ENCODE measurements around the gene HARBI1.
"Not testable (repeated sequence)": the region's sequence is repeated elsewhere in the genome, so short reads cannot be mapped to it uniquely, and the experiment has no call there.

The HARBI1 gene

GRCh38 chr11:46594785-46595184, 22.2 kb downstream of the HARBI1 start:
- Mint-ChIP-seq H3K4me1 (ENCODE audit: low read depth) (peaks cover 40% of the 10 kb centered on the region), H3K9me3 (no peaks in the 10 kb centered on the region), H3K4me3 (no peak overlapping the region), H3K27me3 (no peaks in the 10 kb centered on the region), H3K27ac (no peak overlapping the region), H3K36me3 (ENCODE audit: low read depth) (peaks cover 22% of the 10 kb centered on the region)
- no peak for DNase-seq

GRCh38 chr11:46594374-46594700, 22.7 kb downstream of the HARBI1 start:
- DNase-seq = no peak
- peaks cover 42% of the 10 kb centered on the region for H3K4me1 Mint-ChIP-seq (ENCODE audit: low read depth)

GRCh38 chr11:46593550-46594373, 23.3 kb downstream of the HARBI1 start, which contains the start of gene AMBRA1:
TSS of gene AMBRA1 (minus strand) at chr11:46594023. CDS start at chr11:46548380, 45,643 bp downstream.
- peak; percentile 90 for DNase-seq
- Mint-ChIP-seq H3K9me3 (no peaks in the 10 kb centered on the region), H3K36me3 (ENCODE audit: low read depth) (peaks cover 28% of the 10 kb centered on the region), H3K4me1 (ENCODE audit: low read depth) (peaks cover 48% of the 10 kb centered on the region), H3K4me3 (peak within 1 kb of the TSS; percentile 99), H3K27ac (peak within 1 kb of the TSS; percentile 95), H3K27me3 (no peaks in the 10 kb centered on the region)

More at GRCh38 chr11:46594374-46594700, 22.7 kb downstream of the HARBI1 start:
- peak overlapping the region; percentile 99 for H3K4me3 Mint-ChIP-seq
- no peaks in the 10 kb centered on the region for H3K9me3 Mint-ChIP-seq
- H3K27ac Mint-ChIP-seq = peak overlapping the region; percentile 95
- no peaks in the 10 kb centered on the region for H3K27me3 Mint-ChIP-seq
- H3K36me3 Mint-ChIP-seq (ENCODE audit: low read depth) = peaks cover 23% of the 10 kb centered on the region

- H3K27ac Mint-ChIP-seq = peak overlapping the region; percentile 56
These were observed 26.1 kb downstream of the HARBI1 start for GRCh38 chr11:46590740-46591605.

GRCh38 chr11:46588915-46589314, 28.1 kb downstream of the HARBI1 start:
- peaks cover 47% of the 10 kb centered on the region for H3K36me3 Mint-ChIP-seq (ENCODE audit: low read depth)
- no peaks in the 10 kb centered on the region for H3K27me3 Mint-ChIP-seq
- peak overlapping the region; percentile 1 for H3K27ac Mint-ChIP-seq
- H3K4me1 Mint-ChIP-seq (ENCODE audit: low read depth) = peaks cover 43% of the 10 kb centered on the region
- H3K9me3 Mint-ChIP-seq = no peaks in the 10 kb centered on the region
- no peak overlapping the region for H3K4me3 Mint-ChIP-seq
- no peak for DNase-seq

More at GRCh38 chr11:46590740-46591605, 26.1 kb downstream of the HARBI1 start:
- Mint-ChIP-seq H3K4me3 (peak overlapping the region; percentile 37), H3K27me3 (no peaks in the 10 kb centered on the region), H3K4me1 (ENCODE audit: low read depth) (peaks cover 50% of the 10 kb centered on the region), H3K36me3 (ENCODE audit: low read depth) (peaks cover 41% of the 10 kb centered on the region), H3K9me3 (no peaks in the 10 kb centered on the region)
- DNase-seq = no peak

GRCh38 chr11:46588131-46588530, 28.9 kb downstream of the HARBI1 start:
- Mint-ChIP-seq H3K36me3 (ENCODE audit: low read depth) (peaks cover 39% of the 10 kb centered on the region), H3K4me1 (ENCODE audit: low read depth) (peaks cover 41% of the 10 kb centered on the region), H3K4me3 (no peak overlapping the region), H3K27ac (no peak overlapping the region), H3K27me3 (no peaks in the 10 kb centered on the region), H3K9me3 (no peaks in the 10 kb centered on the region)
- DNase-seq = no peak

- H3K27ac Mint-ChIP-seq, H3K4me3 Mint-ChIP-seq, H3K27me3 Mint-ChIP-seq, DNase-seq, H3K9me3 Mint-ChIP-seq: not testable (repeated sequence)
- Mint-ChIP-seq H3K36me3 (ENCODE audit: low read depth) (peaks cover 30% of the 10 kb centered on the region), H3K4me1 (ENCODE audit: low read depth) (peaks cover 29% of the 10 kb centered on the region)
These were observed 33.5 kb downstream of the HARBI1 start for GRCh38 chr11:46583513-46583912.

- Mint-ChIP-seq H3K36me3 (ENCODE audit: low read depth) (peaks cover 34% of the 10 kb centered on the region), H3K9me3 (no peaks in the 10 kb centered on the region), H3K4me3 (no peak overlapping the region), H3K4me1 (ENCODE audit: low read depth) (peaks cover 24% of the 10 kb centered on the region), H3K27ac (no peak overlapping the region), H3K27me3 (no peaks in the 10 kb centered on the region)
- no peak for DNase-seq
These were observed 34.4 kb downstream of the HARBI1 start for GRCh38 chr11:46582588-46582987.

GRCh38 chr11:46577058-46577457, 40.0 kb downstream of the HARBI1 start:
- Mint-ChIP-seq H3K27ac (no peak overlapping the region), H3K9me3 (no peaks in the 10 kb centered on the region), H3K27me3 (no peaks in the 10 kb centered on the region), H3K4me3 (no peak overlapping the region), H3K4me1 (ENCODE audit: low read depth) (peaks cover 40% of the 10 kb centered on the region), H3K36me3 (ENCODE audit: low read depth) (peaks cover 44% of the 10 kb centered on the region)
- no peak for DNase-seq

GRCh38 chr11:46574656-46575055, 42.4 kb downstream of the HARBI1 start:
- no peak for DNase-seq
- peaks cover 40% of the 10 kb centered on the region for H3K36me3 Mint-ChIP-seq (ENCODE audit: low read depth)
- H3K4me3 Mint-ChIP-seq = no peak overlapping the region
- peak overlapping the region; percentile 67 for H3K27ac Mint-ChIP-seq
- H3K9me3 Mint-ChIP-seq = no peaks in the 10 kb centered on the region
- H3K4me1 Mint-ChIP-seq (ENCODE audit: low read depth) = peaks cover 42% of the 10 kb centered on the region
- H3K27me3 Mint-ChIP-seq = no peaks in the 10 kb centered on the region

- DNase-seq = no peak
- Mint-ChIP-seq H3K36me3 (ENCODE audit: low read depth) (peaks cover 16% of the 10 kb centered on the region), H3K27me3 (no peaks in the 10 kb centered on the region), H3K4me3 (no peak overlapping the region), H3K9me3 (no peaks in the 10 kb centered on the region), H3K4me1 (ENCODE audit: low read depth) (peaks cover 34% of the 10 kb centered on the region), H3K27ac (peak overlapping the region; percentile 23)
These were observed 46.1 kb downstream of the HARBI1 start for GRCh38 chr11:46570790-46571398.

GRCh38 chr11:46565232-46565840, 51.7 kb downstream of the HARBI1 start:
- H3K4me1 Mint-ChIP-seq (ENCODE audit: low read depth) = peaks cover 44% of the 10 kb centered on the region
- DNase-seq = no peak
- H3K4me3 Mint-ChIP-seq = no peak overlapping the region
- H3K27me3 Mint-ChIP-seq = no peaks in the 10 kb centered on the region
- H3K36me3 Mint-ChIP-seq (ENCODE audit: low read depth) = peaks cover 1% of the 10 kb centered on the region
- H3K27ac Mint-ChIP-seq = no peak overlapping the region
- H3K9me3 Mint-ChIP-seq = no peaks in the 10 kb centered on the region

GRCh38 chr11:46564459-46564858, 52.6 kb downstream of the HARBI1 start:
- H3K9me3 Mint-ChIP-seq = no peaks in the 10 kb centered on the region
- H3K27me3 Mint-ChIP-seq = no peaks in the 10 kb centered on the region
- H3K27ac Mint-ChIP-seq = peak overlapping the region; percentile 61
- no peak overlapping the region for H3K4me3 Mint-ChIP-seq
- no peak for DNase-seq
- peaks cover 51% of the 10 kb centered on the region for H3K4me1 Mint-ChIP-seq (ENCODE audit: low read depth)
- peaks cover 1% of the 10 kb centered on the region for H3K36me3 Mint-ChIP-seq (ENCODE audit: low read depth)

GRCh38 chr11:46562527-46562926, 54.5 kb downstream of the HARBI1 start:
- DNase-seq = no peak
- peaks cover 11% of the 10 kb centered on the region for H3K36me3 Mint-ChIP-seq (ENCODE audit: low read depth)
- no peaks in the 10 kb centered on the region for H3K9me3 Mint-ChIP-seq
- H3K27me3 Mint-ChIP-seq = no peaks in the 10 kb centered on the region
- peak overlapping the region; percentile 18 for H3K27ac Mint-ChIP-seq
- H3K4me1 Mint-ChIP-seq (ENCODE audit: low read depth) = peaks cover 67% of the 10 kb centered on the region
- no peak overlapping the region for H3K4me3 Mint-ChIP-seq
